ENCODE measurements around the gene DRAP1.

DRAP1 gene

DNA sequence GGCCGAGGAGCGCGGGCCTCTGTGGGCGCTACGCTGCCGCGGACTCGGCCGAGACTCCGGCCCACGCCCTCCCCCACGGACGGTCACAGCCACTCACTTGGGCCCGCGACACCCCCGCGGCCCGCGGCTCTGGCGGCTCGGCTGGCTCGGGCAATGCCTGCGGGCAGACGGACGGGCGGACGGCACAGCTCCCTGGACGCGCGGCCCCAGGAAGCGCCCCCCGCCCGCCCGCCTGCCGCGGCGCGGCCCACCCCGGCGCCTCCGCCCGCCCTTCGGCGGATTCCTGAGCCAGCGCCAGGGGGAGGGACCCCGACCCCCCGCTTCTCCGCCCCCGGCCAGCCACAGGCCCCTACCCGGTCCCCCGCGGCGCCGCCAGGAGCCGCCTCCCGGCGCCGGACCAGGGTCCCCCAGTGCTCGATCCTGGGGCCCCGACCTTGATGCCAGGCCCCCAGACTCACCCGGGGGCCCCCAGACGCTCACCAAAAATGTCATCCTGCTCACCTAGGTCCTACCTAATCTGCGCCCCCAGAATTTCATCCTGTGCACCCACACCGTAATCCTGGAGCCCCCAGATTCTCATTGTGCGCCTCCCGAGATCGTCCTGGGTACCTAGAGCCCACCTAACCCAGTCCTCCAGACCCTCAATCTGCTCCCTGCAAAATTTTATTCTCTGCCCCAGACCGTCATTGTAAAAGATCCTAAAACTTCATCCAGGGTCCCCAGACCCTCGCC lies 46.5 kb upstream of the DRAP1 start, which contains the start of gene EFEMP2:
EFEMP2 (minus strand) TSS at position 215 of the 732 bp plus-strand sequence. CDS start 446 bp downstream, outside the sequence.
- ChIA-PET POLR2A (interaction anchor here (0.9 to 6.8 kb wide), 11 partner anchors 9 to 130 kb away, joined by 3 to 103 read pairs (median 4); partner anchors contain the start of genes BANF1, CFL1, FIBP and MUS81), CTCF (interaction anchor here (1.3 to 33.3 kb wide), 6 partner anchors 12 to 167 kb away, joined by 3 to 1090 read pairs (median 90); partner anchors contain the start of genes CCDC85B, FIBP, KAT5 and MUS81)
- DNase-seq (ENCODE audit: low read depth, low spot score): no peak
- peak within 1 kb of the TSS; percentile 80 for H3K4me3 ChIP-seq (ENCODE audit: low read depth, low read length)
- TF ChIP-seq, protein P1, sequence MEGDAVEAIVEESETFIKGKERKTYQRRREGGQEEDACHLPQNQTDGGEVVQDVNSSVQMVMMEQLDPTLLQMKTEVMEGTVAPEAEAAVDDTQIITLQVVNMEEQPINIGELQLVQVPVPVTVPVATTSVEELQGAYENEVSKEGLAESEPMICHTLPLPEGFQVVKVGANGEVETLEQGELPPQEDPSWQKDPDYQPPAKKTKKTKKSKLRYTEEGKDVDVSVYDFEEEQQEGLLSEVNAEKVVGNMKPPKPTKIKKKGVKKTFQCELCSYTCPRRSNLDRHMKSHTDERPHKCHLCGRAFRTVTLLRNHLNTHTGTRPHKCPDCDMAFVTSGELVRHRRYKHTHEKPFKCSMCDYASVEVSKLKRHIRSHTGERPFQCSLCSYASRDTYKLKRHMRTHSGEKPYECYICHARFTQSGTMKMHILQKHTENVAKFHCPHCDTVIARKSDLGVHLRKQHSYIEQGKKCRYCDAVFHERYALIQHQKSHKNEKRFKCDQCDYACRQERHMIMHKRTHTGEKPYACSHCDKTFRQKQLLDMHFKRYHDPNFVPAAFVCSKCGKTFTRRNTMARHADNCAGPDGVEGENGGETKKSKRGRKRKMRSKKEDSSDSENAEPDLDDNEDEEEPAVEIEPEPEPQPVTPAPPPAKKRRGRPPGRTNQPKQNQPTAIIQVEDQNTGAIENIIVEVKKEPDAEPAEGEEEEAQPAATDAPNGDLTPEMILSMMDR (IDR thresholded peaks at IDR 0.05; ENCODE audit: insufficient read depth, low read length, missing control alignments): no peak

DNA sequence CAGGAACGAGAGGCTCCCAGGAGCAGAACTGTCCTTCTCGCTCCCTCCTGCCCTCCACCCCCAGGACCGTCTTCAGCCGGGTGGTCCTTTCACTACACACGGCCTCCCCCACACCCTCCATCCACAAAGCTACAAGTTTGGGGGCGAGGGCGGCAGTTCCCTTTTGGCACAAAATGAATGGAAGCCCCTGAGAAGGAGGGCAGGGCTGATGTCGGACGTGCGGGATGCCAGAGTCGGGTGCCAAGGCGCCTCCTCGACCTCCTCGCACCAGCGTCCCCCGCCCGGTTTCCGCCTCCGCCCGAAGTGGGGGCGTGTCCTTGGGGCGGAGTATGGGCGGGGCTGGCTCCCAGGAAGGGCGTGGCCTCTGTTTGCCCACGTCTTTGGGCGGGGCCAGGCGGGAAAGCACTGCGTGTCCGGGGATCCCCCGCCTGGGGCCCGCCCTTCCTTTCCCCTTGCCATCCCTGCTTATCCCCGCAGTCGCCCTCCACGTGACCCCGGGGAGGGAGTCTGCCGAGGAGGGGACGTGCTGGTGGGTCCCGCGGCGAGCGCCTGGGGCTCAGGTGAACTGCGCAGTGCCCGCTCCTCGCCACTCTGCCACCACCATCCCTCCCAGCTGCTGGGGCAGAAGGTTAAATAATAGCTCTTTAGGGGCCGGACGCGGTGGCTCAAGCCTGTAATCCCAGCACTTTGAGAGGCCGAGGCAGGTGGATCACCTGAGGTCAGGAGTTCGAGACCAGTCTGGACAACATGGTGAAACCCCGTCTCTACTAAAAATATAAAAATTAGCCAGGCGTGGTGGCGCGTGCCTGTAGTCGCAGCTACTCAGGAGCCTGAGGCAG lies 45.7 kb upstream of the DRAP1 start:
- POLR2A ChIA-PET: interaction anchor here (1.0 to 2.1 kb wide), 8 partner anchors 9 to 129 kb away, joined by 3 to 12 read pairs (median 4); partner anchors contain the start of genes BANF1, CFL1, FIBP and MUS81
- no peak for DNase-seq (ENCODE audit: low read depth, low spot score)
- CTCF ChIA-PET: interaction anchor here (1.0 to 33.3 kb wide), 7 partner anchors 12 to 195 kb away, joined by 3 to 1090 read pairs (median 5); partner anchors contain the start of genes CCDC85B, FIBP, MUS81 and SART1
- TF ChIP-seq, protein P1 (IDR thresholded peaks at IDR 0.05; ENCODE audit: insufficient read depth, low read length, missing control alignments): no peak
- H3K4me3 ChIP-seq (ENCODE audit: low read depth, low read length): peak overlapping the region; percentile 80

DNA sequence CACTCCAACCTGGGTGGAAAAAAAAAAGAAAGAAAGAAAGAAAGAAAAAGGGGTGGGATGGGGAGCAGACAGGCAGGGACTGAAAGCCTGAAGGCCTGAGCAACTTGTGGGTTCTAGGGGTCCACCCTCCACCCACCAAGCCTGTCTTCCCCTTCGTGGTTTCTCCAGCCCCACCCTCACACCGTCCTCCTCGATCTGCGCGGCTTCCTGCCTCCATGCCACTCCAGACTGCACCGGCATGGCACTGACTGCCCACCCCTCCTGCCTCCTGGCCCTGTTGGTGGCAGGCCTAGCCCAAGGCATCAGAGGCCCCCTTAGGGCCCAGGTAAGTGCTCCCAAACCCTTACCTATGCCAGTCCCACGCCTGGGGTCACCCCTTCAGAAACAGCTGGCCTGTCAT lies 39.6 kb upstream of the DRAP1 start, which contains the start of gene CTSW:
CTSW (plus strand) TSS at position 221 of the 400 bp plus-strand sequence; CDS start at position 239, 18 bp downstream.
- no peak within 1 kb of the TSS for H3K4me3 ChIP-seq (ENCODE audit: low read depth, low read length)
- CTCF ChIA-PET: interaction anchor here (1.5 to 33.3 kb wide), 4 partner anchors 7 to 100 kb away, joined by 3 to 1090 read pairs (median 190); partner anchors contain the start of genes CCDC85B, FIBP, MUS81 and SART1
- no peak for DNase-seq (ENCODE audit: low read depth, low spot score)
- TF ChIP-seq, protein P1 (IDR thresholded peaks at IDR 0.05; ENCODE audit: insufficient read depth, low read length, missing control alignments): no peak
- POLR2A ChIA-PET: interaction anchor here (1.0 kb wide), 1 partner anchor 9 kb away, joined by 3 read pairs; the partner anchor contains the start of gene FIBP

DNA sequence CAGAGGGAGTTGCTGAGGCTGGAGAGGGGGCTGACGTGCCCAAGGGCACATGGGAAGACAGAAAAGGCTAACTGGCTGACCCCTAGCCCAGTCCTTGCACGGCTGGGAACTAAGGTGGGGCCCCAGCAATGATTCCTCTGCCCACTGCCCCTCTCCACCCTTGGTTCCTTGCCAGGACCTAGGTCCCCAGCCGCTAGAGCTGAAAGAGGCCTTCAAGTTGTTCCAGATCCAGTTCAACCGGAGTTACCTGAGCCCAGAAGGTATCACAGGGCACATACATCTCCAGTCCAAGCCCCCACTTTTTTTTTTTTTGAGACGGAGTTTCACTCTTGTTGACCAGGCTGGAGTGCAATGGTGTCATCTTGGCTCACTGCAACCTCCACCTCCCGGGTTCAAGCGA lies 39.2 kb upstream of the DRAP1 start:
- POLR2A ChIA-PET: interaction anchor here (0.7 kb wide), 1 partner anchor 47 kb away, joined by 3 read pairs; no protein-coding TSS in a partner anchor
- H3K4me3 ChIP-seq (ENCODE audit: low read depth, low read length): no peak overlapping the region
- TF ChIP-seq, protein P1 (IDR thresholded peaks at IDR 0.05; ENCODE audit: insufficient read depth, low read length, missing control alignments): no peak
- DNase-seq (ENCODE audit: low read depth, low spot score): no peak
- CTCF ChIA-PET: interaction anchor here (1.5 to 33.3 kb wide), 4 partner anchors 6 to 99 kb away, joined by 3 to 1090 read pairs (median 190); partner anchors contain the start of genes CCDC85B, FIBP, MUS81 and SART1

DNA sequence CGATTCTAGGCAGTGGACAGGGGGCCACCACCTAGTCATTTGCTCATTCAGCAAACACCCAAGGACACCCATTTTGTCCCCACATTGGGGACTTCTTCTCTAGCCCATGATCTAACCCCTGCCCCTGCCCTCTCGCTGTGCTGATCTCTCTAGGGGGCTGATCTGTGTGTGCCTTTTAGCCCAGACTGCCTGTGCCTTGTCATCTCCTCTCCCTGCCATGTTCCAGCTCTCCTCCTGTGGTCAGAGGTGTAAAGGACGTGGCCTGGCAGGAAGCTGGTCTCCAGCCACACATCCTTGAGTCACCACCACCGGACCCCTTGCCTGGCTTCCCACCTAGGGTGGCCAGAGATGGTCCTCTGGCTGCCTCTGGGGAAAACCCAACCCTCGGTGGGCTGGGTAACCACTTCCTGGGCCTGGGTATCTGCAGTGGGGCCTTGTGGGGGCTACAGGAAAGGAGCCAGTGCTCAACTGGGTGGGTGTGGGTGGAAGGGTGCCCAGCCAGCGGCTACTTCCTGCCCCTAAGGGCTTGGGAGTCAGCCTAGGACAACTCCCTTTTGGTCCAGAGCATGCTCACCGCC lies 38.3 kb upstream of the DRAP1 start:
- no peak overlapping the region for H3K4me3 ChIP-seq (ENCODE audit: low read depth, low read length)
- POLR2A ChIA-PET: interaction anchor here (0.7 to 1.8 kb wide), 3 partner anchors 9 to 48 kb away, joined by 3 to 7 read pairs (median 3); partner anchors contain the start of gene EFEMP2
- no peak for DNase-seq (ENCODE audit: low read depth, low spot score)
- CTCF ChIA-PET: interaction anchor here (0.6 to 33.3 kb wide), 6 partner anchors 5 to 165 kb away, joined by 3 to 1090 read pairs (median 190); partner anchors contain the start of genes CCDC85B, CTSW, EFEMP2 and FIBP
- TF ChIP-seq, protein P1 (IDR thresholded peaks at IDR 0.05; ENCODE audit: insufficient read depth, low read length, missing control alignments): no peak

All from AG04449 (cell line).